IMR-90 (cell line): ENCODE data around the gene CDH12. TPM values are rescaled to one million over a fixed set of nuclear protein-coding genes. Genes with fewer than 3 reads are reported as not detected.

Experiments used
- ATAC-seq: fragments of 200-7000 bp; cut with Tn5 transposase; 2 replicates; pipeline ENCODE4 v1.9.1; 2020; ENCODE audit warnings: low read depth, mild to moderate bottlenecking, moderate library complexity
- BruUV-seq: library from RNA; stranded (reverse); fragments of 400-500 nt; replicated peaks from 2 replicates; lab custom pipeline; 2021; lab: Mats Ljungman, UMichigan
- CTCF ChIA-PET: fragments of 300-600 bp; formaldehyde crosslinking; extraction: SDS; loops from one replicate; lab custom pipeline; 2021; ENCODE audit warnings: antibody characterized with exemption; lab: Yijun Ruan, JAX
- POLR2A ChIA-PET: fragments of 300-600 bp; sonication (Branson Sonifier 250); formaldehyde crosslinking; loops from one replicate; lab custom pipeline; 2022; ENCODE audit warnings: antibody characterized with exemption; ENCODE audit not compliant: unreplicated experiment; lab: Charles Lee
- DNase-seq: peaks from one replicate; pipeline ENCODE4 v3.0.0; 2013
- H2AFZ ChIP-seq: replicated peaks from 2 replicates; pipeline ENCODE3; 2013; ENCODE audit warnings: low read length, mild to moderate bottlenecking; ENCODE audit not compliant: poor library complexity
- H2AK5ac ChIP-seq: 2 replicates; pipeline ENCODE4 v1.6.1; 2013; ENCODE audit warnings: low read depth, low read length, inconsistent platforms
- H2AK9ac ChIP-seq: replicated peaks from 2 replicates; pipeline ENCODE3; 2013; ENCODE audit warnings: mild to moderate bottlenecking, low read depth, low read length, moderate library complexity; ENCODE audit not compliant: poor library complexity
- H2BK120ac ChIP-seq: 2 replicates; pipeline ENCODE4 v1.6.1; 2013; ENCODE audit warnings: low read depth, low read length, inconsistent platforms
- H2BK15ac ChIP-seq: 3 replicates; pipeline ENCODE4 v1.6.1; 2013; ENCODE audit warnings: low read depth, low read length, inconsistent platforms
- H2BK20ac ChIP-seq: 2 replicates; pipeline ENCODE4 v1.6.1; 2013; ENCODE audit warnings: low read depth, mild to moderate bottlenecking, inconsistent platforms, low read length, moderate library complexity
- H2BK5ac ChIP-seq: 2 replicates; pipeline ENCODE4 v1.6.1; 2013; ENCODE audit warnings: mild to moderate bottlenecking, low read depth, low read length, inconsistent platforms; ENCODE audit not compliant: poor library complexity, severe bottlenecking
- H3K14ac ChIP-seq: replicated peaks from 2 replicates; pipeline ENCODE4 v1.6.1; 2013; ENCODE audit warnings: low read depth, low read length, inconsistent platforms
- H3K18ac ChIP-seq: 2 replicates; pipeline ENCODE4 v1.6.1; 2013; ENCODE audit warnings: low read depth, low read length, control low read depth
- H3K23ac ChIP-seq: 2 replicates; pipeline ENCODE4 v1.6.1; 2013; ENCODE audit warnings: low read depth, low read length, inconsistent platforms
- H3K27ac ChIP-seq: 2 replicates; pipeline ENCODE4 v1.5.1; 2013; ENCODE audit warnings: mild to moderate bottlenecking, control low read depth, low read length; ENCODE audit not compliant: insufficient read depth
- H3K27me3 ChIP-seq: 2 replicates; pipeline ENCODE4 v1.6.1; 2013; ENCODE audit warnings: low read length; ENCODE audit not compliant: control insufficient read depth, insufficient read depth
- H3K36me3 ChIP-seq: 2 replicates; pipeline ENCODE4 v1.6.1; 2013; ENCODE audit warnings: low read length, mixed read lengths; ENCODE audit not compliant: control insufficient read depth, insufficient read depth
- H3K4ac ChIP-seq: 2 replicates; pipeline ENCODE4 v1.6.1; 2013; ENCODE audit warnings: low read depth, low read length, inconsistent platforms
- H3K4me1 ChIP-seq: 2 replicates; pipeline ENCODE4 v1.6.1; 2013; ENCODE audit warnings: low read length, mixed read lengths; ENCODE audit not compliant: control insufficient read depth, insufficient read depth
- H3K4me2 ChIP-seq: 2 replicates; pipeline ENCODE4 v1.6.1; 2013; ENCODE audit warnings: low read depth, mild to moderate bottlenecking, control low read depth, low read length, moderate library complexity
- H3K4me3 ChIP-seq: 2 replicates; pipeline ENCODE4 v1.5.1; 2013; ENCODE audit warnings: low read depth, mild to moderate bottlenecking, control low read depth, low read length, moderate library complexity; ENCODE audit not compliant: insufficient read depth
- H3K56ac ChIP-seq: 2 replicates; pipeline ENCODE4 v1.6.1; 2013; ENCODE audit warnings: low read length, inconsistent platforms; ENCODE audit not compliant: insufficient read depth; ENCODE audit errors: extremely low read depth
- H3K79me1 ChIP-seq, 2 experiments: 2 replicates each; pipeline ENCODE4 v1.6.1; 2013; ENCODE audit warnings: low read length in 2 of 2, inconsistent platforms in 1 of 2, low read depth in 1 of 2
- H3K9ac ChIP-seq: 2 replicates; pipeline ENCODE4 v1.6.1; 2013; ENCODE audit warnings: low read depth, low read length, control low read depth
- H3K9me1 ChIP-seq: 2 replicates; pipeline ENCODE4 v1.6.1; 2013; ENCODE audit warnings: low read length, inconsistent platforms; ENCODE audit not compliant: insufficient read depth
- H3K9me3 ChIP-seq: 2 replicates; pipeline ENCODE4 v1.6.1; 2013; ENCODE audit warnings: low read length; ENCODE audit not compliant: control insufficient read depth, insufficient read depth
- H4K20me1 ChIP-seq: 2 replicates; pipeline ENCODE4 v1.6.1; 2013; ENCODE audit warnings: low read length, inconsistent platforms; ENCODE audit not compliant: insufficient read depth
- H4K5ac ChIP-seq: 2 replicates; pipeline ENCODE4 v1.6.1; 2013; ENCODE audit warnings: mild to moderate bottlenecking, low read depth, low read length, control low read depth
- H4K8ac ChIP-seq, 2 experiments: 2 replicates each; pipeline ENCODE4 v1.6.1; 2013; ENCODE audit warnings: low read depth in 2 of 2, low read length in 2 of 2, control low read depth in 1 of 2, inconsistent platforms in 1 of 2
- H4K91ac ChIP-seq: 2 replicates; pipeline ENCODE4 v1.6.1; 2013; ENCODE audit warnings: low read depth, low read length, inconsistent platforms; ENCODE audit not compliant: insufficient read depth
- MAFK ChIP-seq: IDR thresholded peaks from 2 replicates; pipeline ENCODE4 v1.6.1; 2012; ENCODE audit warnings: low read depth, low read length, improper control_type of control experiment
- RAD21 ChIP-seq: IDR thresholded peaks from 2 replicates; pipeline ENCODE4 v1.6.1; 2012; ENCODE audit warnings: low read length, improper control_type of control experiment
- SMC3 ChIP-seq: fragments of 150-350 bp; IDR thresholded peaks from 2 replicates; pipeline ENCODE4 v1.6.1; 2016; ENCODE audit warnings: low read depth, mild to moderate bottlenecking, antibody characterized with exemption, low read length, moderate library complexity
- WGBS, 2 experiments: methylation state at CpG; one replicate each; pipeline versions ENCODE4 v1.1.5 to v1.1.7; 2013; ENCODE audit warnings: missing lambda C conversion rate in 2 of 2; ENCODE audit not compliant: insufficient read length in 1 of 2; ENCODE audit errors: extremely low coverage in 2 of 2; 5-methylcytosine and 5-hydroxymethylcytosine counted together
- dilution Hi-C: fragments of 300-500 bp; cut with HindIII; formaldehyde crosslinking; loops from one replicate; pipeline ENCODE4 v1.14.3; 2018; ENCODE audit warnings: low sequenced_read_pairs; ENCODE audit not compliant: unreplicated experiment
- in situ Hi-C: fragments of 300-500 bp; cut with MboI; formaldehyde crosslinking; loops from 3 replicates; pipeline ENCODE4 v1.14.3; 2019; ENCODE audit warnings: low sequenced_read_pairs, inconsistent platforms, mixed read lengths
- intact Hi-C: fragments of 100-400 bp; cut with micrococcal nuclease; formaldehyde crosslinking; loops from 2 replicates; pipeline ENCODE4 v1.10.0; 2022
- polyA plus RNA-seq, 3 experiments: library from polyadenylated mRNA; depleted of rRNA; stranded (reverse); fragments of >200 nt; gene quantifications; 2 replicates each; pipeline ENCODE4 v1.2.3, GENCODE V29; 2012; ENCODE audit warnings: low replicate concordance in 1 of 3
- total RNA-seq: library from RNA; depleted of rRNA; stranded (reverse); fragments of >200 nt; gene quantifications from 2 replicates; pipeline ENCODE4 v1.2.3, GENCODE V29; 2012
- TF ChIP-seq, protein P1 (sequence below): conservative IDR thresholded peaks from 2 replicates; pipeline ENCODE4 v1.5.1; 2012; ENCODE audit warnings: mild to moderate bottlenecking, low read depth, low read length, improper control_type of control experiment

CDH12 gene
- total and polyA plus RNA-seq, 2 of the 4 experiments (the other 2 are of a cell fraction): not detected

DNA sequence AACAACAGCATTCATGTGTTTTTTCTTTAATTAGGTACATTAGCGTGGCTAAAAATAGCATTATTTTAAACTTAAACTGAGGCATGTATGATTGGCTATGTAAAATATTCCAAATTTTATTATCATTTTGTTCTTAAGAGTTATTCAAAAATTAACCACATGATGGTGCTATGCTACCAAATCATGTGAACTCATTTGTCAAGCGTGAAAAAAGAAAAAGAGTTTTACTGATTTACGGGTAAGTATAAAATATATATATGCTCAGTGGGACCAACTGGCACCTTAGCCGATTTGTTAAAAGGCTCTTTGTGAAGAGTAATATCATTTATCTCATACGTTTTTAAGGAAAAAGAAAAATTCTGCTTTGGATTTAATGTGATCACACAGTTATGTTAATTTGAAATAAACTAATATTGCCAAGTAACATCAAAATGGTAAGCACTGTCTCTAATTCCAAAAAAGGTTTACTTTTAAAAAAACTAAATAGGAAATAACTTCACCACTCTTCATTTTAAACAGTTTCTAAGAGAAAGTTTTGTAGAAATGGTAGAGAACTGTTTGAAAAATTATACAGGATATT is 1042.3 kb downstream of the CDH12 start:
- Histone ChIP-seq H4K20me1 (no peaks in the 10 kb centered on the region), H3K18ac (no peak overlapping the region), H4K5ac (no peak overlapping the region), H2BK20ac (no peak overlapping the region), H2BK15ac (no peak overlapping the region), H3K4me2 (no peak overlapping the region), H3K27me3 (no peaks in the 10 kb centered on the region), H3K27ac (no peak overlapping the region), H4K91ac (no peak overlapping the region), H2AFZ (no peak overlapping the region), H3K9me1 (no peaks in the 10 kb centered on the region), H4K8ac (no peak overlapping the region), H3K4me3 (no peak overlapping the region), H3K79me1 (no peaks in the 10 kb centered on the region), H2BK5ac (no peak overlapping the region), H2BK120ac (no peak overlapping the region), H3K36me3 (no peaks in the 10 kb centered on the region), H3K14ac (no peak overlapping the region), H2AK5ac (no peak overlapping the region), H2AK9ac (no peak overlapping the region), H3K23ac (no peak overlapping the region), H3K4me1 (peaks cover 2% of the 10 kb centered on the region), H3K4ac (no peak overlapping the region), H3K9me3 (no peaks in the 10 kb centered on the region), H3K9ac (no peak overlapping the region), H3K56ac (no peak overlapping the region)
- in situ Hi-C loops: no loop called here
- ATAC-seq (peak; percentile 47; the same call in 1 of the 2 replicates), DNase-seq (peak; percentile 39)
- POLR2A ChIA-PET: interaction anchor here (0.5 kb wide), 1 partner anchor 1518 kb away, joined by 3 read pairs; no protein-coding TSS in a partner anchor
- no TSS peak for BruUV-seq
- dilution Hi-C loops: no loop called here
- intact Hi-C loops: loop anchor here (5.0 kb wide), 1 partner anchor 1326 kb away; no protein-coding TSS in a partner anchor
- TF ChIP-seq MAFK: no peak
- TF ChIP-seq RAD21: peak; percentile 47
- 0 out of 2 replicates have a peak, but pooled peaks have one; percentile 9 for TF ChIP-seq SMC3
- TF ChIP-seq, protein P1, sequence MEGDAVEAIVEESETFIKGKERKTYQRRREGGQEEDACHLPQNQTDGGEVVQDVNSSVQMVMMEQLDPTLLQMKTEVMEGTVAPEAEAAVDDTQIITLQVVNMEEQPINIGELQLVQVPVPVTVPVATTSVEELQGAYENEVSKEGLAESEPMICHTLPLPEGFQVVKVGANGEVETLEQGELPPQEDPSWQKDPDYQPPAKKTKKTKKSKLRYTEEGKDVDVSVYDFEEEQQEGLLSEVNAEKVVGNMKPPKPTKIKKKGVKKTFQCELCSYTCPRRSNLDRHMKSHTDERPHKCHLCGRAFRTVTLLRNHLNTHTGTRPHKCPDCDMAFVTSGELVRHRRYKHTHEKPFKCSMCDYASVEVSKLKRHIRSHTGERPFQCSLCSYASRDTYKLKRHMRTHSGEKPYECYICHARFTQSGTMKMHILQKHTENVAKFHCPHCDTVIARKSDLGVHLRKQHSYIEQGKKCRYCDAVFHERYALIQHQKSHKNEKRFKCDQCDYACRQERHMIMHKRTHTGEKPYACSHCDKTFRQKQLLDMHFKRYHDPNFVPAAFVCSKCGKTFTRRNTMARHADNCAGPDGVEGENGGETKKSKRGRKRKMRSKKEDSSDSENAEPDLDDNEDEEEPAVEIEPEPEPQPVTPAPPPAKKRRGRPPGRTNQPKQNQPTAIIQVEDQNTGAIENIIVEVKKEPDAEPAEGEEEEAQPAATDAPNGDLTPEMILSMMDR: peak; percentile 57
- CTCF ChIA-PET: interaction anchor here (0.6 kb wide), 1 partner anchor 199 kb away, joined by 3 read pairs; no protein-coding TSS in a partner anchor
- WGBS, 2 experiments: no CpG with 5 or more reads among the region's 5 CpGs
